H9 (cell line): ENCODE data around the gene E2F4. TPM values are rescaled to one million over a fixed set of nuclear protein-coding genes. Genes with fewer than 3 reads are reported as not detected.

ENCODE experiments used
- DNase-seq: peaks from one replicate; pipeline ENCODE4 v3.0.0-alpha.2; 2017
- H2AFZ ChIP-seq: one replicate; pipeline ENCODE4 v1.6.1; 2013; ENCODE audit warnings: mild to moderate bottlenecking, low read length, control low read depth, moderate library complexity
- H2AK5ac ChIP-seq: 2 replicates; pipeline ENCODE4 v1.6.1; 2013; ENCODE audit warnings: low read length, control low read depth, mixed read lengths; ENCODE audit not compliant: insufficient read length
- H2BK120ac ChIP-seq: one replicate; pipeline ENCODE4 v1.6.1; 2013; ENCODE audit warnings: low read depth, mild to moderate bottlenecking, low read length, control low read depth, inconsistent platforms; ENCODE audit not compliant: poor library complexity, severe bottlenecking
- H2BK12ac ChIP-seq: 2 replicates; pipeline ENCODE4 v1.6.1; 2013; ENCODE audit warnings: low read length, control low read depth, mixed read lengths, low read depth; ENCODE audit not compliant: insufficient read length
- H2BK15ac ChIP-seq: 2 replicates; pipeline ENCODE4 v1.6.1; 2013; ENCODE audit warnings: low read depth, low read length, control low read depth
- H2BK20ac ChIP-seq: one replicate; pipeline ENCODE4 v1.6.1; 2013; ENCODE audit warnings: low read depth, mild to moderate bottlenecking, low read length, control low read depth, inconsistent platforms; ENCODE audit not compliant: poor library complexity, severe bottlenecking
- H2BK5ac ChIP-seq: 2 replicates; pipeline ENCODE4 v1.6.1; 2013; ENCODE audit warnings: low read length, control low read depth, mixed read lengths; ENCODE audit not compliant: insufficient read length
- H3K14ac ChIP-seq: 2 replicates; pipeline ENCODE4 v1.6.1; 2013; ENCODE audit warnings: low read length, control low read depth; ENCODE audit not compliant: insufficient read depth
- H3K18ac ChIP-seq: 2 replicates; pipeline ENCODE4 v1.6.1; 2013; ENCODE audit warnings: low read depth, mild to moderate bottlenecking, mixed read lengths, low read length, control low read depth; ENCODE audit not compliant: insufficient read length
- H3K23ac ChIP-seq: 2 replicates; pipeline ENCODE4 v1.6.1; 2013; ENCODE audit warnings: low read length, control low read depth, mixed read lengths, low read depth; ENCODE audit not compliant: insufficient read length
- H3K23me2 ChIP-seq: 2 replicates; pipeline ENCODE4 v1.6.1; 2013; ENCODE audit warnings: low read depth, mild to moderate bottlenecking, mixed read lengths, low read length, control low read depth; ENCODE audit not compliant: insufficient read length, poor library complexity, severe bottlenecking
- H3K27ac ChIP-seq: 2 replicates; pipeline ENCODE4 v1.5.1; 2013; ENCODE audit warnings: low read length, control low read depth, mixed read lengths, low read depth; ENCODE audit not compliant: insufficient read length
- H3K27me3 ChIP-seq: 2 replicates; pipeline ENCODE4 v1.6.1; 2013; ENCODE audit warnings: low read length, control low read depth, inconsistent platforms; ENCODE audit not compliant: insufficient read depth
- H3K4ac ChIP-seq: 2 replicates; pipeline ENCODE4 v1.6.1; 2013; ENCODE audit warnings: low read depth, mild to moderate bottlenecking, control low read depth, inconsistent platforms, low read length, moderate library complexity
- H3K4me1 ChIP-seq: 2 replicates; pipeline ENCODE4 v1.6.1; 2013; ENCODE audit warnings: low read length, control low read depth, inconsistent platforms; ENCODE audit not compliant: insufficient read depth
- H3K4me2 ChIP-seq: 2 replicates; pipeline ENCODE4 v1.6.1; 2013; ENCODE audit warnings: low read length, control low read depth, mixed read lengths; ENCODE audit not compliant: insufficient read length, insufficient read depth
- H3K56ac ChIP-seq: 2 replicates; pipeline ENCODE4 v1.6.1; 2013; ENCODE audit warnings: low read depth, mild to moderate bottlenecking, mixed read lengths, low read length, control low read depth; ENCODE audit not compliant: insufficient read length
- H3K79me1 ChIP-seq: 2 replicates; pipeline ENCODE4 v1.6.1; 2013; ENCODE audit warnings: low read depth, mild to moderate bottlenecking, moderate library complexity, low read length, control low read depth, inconsistent platforms; ENCODE audit not compliant: insufficient read depth, poor library complexity, severe bottlenecking
- H3K79me2 ChIP-seq: 2 replicates; pipeline ENCODE4 v1.6.1; 2013; ENCODE audit warnings: low read length, control low read depth, inconsistent platforms; ENCODE audit not compliant: insufficient read depth
- H3K9ac ChIP-seq: 2 replicates; pipeline ENCODE4 v1.6.1; 2013; ENCODE audit warnings: low read length, control low read depth, mixed read lengths; ENCODE audit not compliant: insufficient read length; ENCODE audit errors: extremely low read depth
- H3K9me3 ChIP-seq: one replicate; pipeline ENCODE4 v1.6.1; 2013; ENCODE audit warnings: low read depth, low read length, inconsistent platforms; ENCODE audit not compliant: control insufficient read depth
- H3T11ph ChIP-seq: one replicate; pipeline ENCODE4 v1.6.1; 2013; ENCODE audit warnings: mild to moderate bottlenecking, low read length, control low read depth, inconsistent platforms
- H4K20me1 ChIP-seq: one replicate; pipeline ENCODE4 v1.6.1; 2013; ENCODE audit not compliant: control insufficient read depth, insufficient read length, insufficient read depth
- H4K5ac ChIP-seq: 2 replicates; pipeline ENCODE4 v1.6.1; 2013; ENCODE audit warnings: low read depth, mild to moderate bottlenecking, mixed read lengths, low read length, control low read depth; ENCODE audit not compliant: insufficient read length
- H4K8ac ChIP-seq: replicated peaks from 2 replicates; pipeline ENCODE4 v1.6.1; 2013; ENCODE audit warnings: low read length, control low read depth, mixed read lengths, low read depth; ENCODE audit not compliant: insufficient read length
- H4K91ac ChIP-seq: 2 replicates; pipeline ENCODE4 v1.6.1; 2013; ENCODE audit warnings: low read depth, mild to moderate bottlenecking, moderate library complexity, mixed read lengths, low read length, control low read depth; ENCODE audit not compliant: insufficient read length
- H3K27ac Mint-ChIP-seq, 3 experiments: 2 replicates in 2 of 3; 3 replicates in 1 of 3; pipeline ENCODE4 v1.8.0; 2020 to 2021; ENCODE audit warnings: mixed read lengths in 3 of 3, mild to moderate bottlenecking in 1 of 3, moderate library complexity in 1 of 3
- H3K27me3 Mint-ChIP-seq: 2 replicates; pipeline ENCODE4 v1.8.0; 2021; ENCODE audit warnings: low read depth, mild to moderate bottlenecking, moderate library complexity, mixed read lengths
- H3K36me3 Mint-ChIP-seq, 3 experiments: 2 replicates in 2 of 3; 3 replicates in 1 of 3; pipeline ENCODE4 v1.8.0; 2020 to 2021; ENCODE audit warnings: low read depth in 3 of 3, mixed read lengths in 3 of 3; ENCODE audit not compliant: insufficient read depth in 1 of 3
- H3K4me1 Mint-ChIP-seq, 2 experiments: 2 replicates each; pipeline ENCODE4 v1.8.0; 2020; ENCODE audit warnings: mixed read lengths in 2 of 2
- H3K4me3 Mint-ChIP-seq, 2 experiments: 2 replicates in 1 of 2; 3 replicates in 1 of 2; pipeline ENCODE4 v1.8.0; 2020 to 2021; ENCODE audit warnings: mild to moderate bottlenecking in 2 of 2, mixed read lengths in 2 of 2, moderate library complexity in 1 of 2
- H3K9me3 Mint-ChIP-seq, 2 experiments: 2 replicates in 1 of 2; 3 replicates in 1 of 2; pipeline ENCODE4 v1.8.0; 2020; ENCODE audit warnings: mild to moderate bottlenecking in 2 of 2, mixed read lengths in 2 of 2, moderate library complexity in 1 of 2
- CTCF ChIP-seq: fragments of 200-600 bp; sonication (generic); conservative IDR thresholded peaks from 3 replicates; pipeline ENCODE4 v1.8.0; 2021; ENCODE audit warnings: antibody characterized with exemption, mild to moderate bottlenecking
- WGBS: extraction: QIAGEN DNeasy Blood & Tissue Kit; methylation state at CpG from one replicate; pipeline ENCODE4 v1.1.7; 2013; ENCODE audit warnings: missing lambda C conversion rate, low lambda C conversion rate, mixed read lengths; ENCODE audit not compliant: insufficient read length; ENCODE audit errors: extremely low coverage; 5-methylcytosine and 5-hydroxymethylcytosine counted together
- total RNA-seq: library from RNA; stranded (reverse); gene quantifications from 2 replicates; pipeline ENCODE4 v1.2.1, GENCODE V29; 2021

The E2F4 gene
- total RNA-seq, 1 experiment from 2014 or later: 116 TPM

- H2BK120ac ChIP-seq: no peak overlapping the region
- H3K4me3 Mint-ChIP-seq: no peak overlapping the region
- peaks cover 12% of the 10 kb centered on the region for H3K27me3 Mint-ChIP-seq
- H3K27ac Mint-ChIP-seq: peak overlapping the region in 1 of 3 experiments; percentile 23; a peak in 1 of 7 replicates
- H3K56ac ChIP-seq: no peak overlapping the region
- H2AK5ac ChIP-seq: no peak overlapping the region
- no peak for DNase-seq
- H3K18ac ChIP-seq: no peak overlapping the region
- no peak overlapping the region for H2AFZ ChIP-seq
- H4K8ac ChIP-seq: no peak overlapping the region
- H3K27me3 ChIP-seq: no peaks in the 10 kb centered on the region; the same call in 1 of the 2 replicates
- H2BK5ac ChIP-seq: no peak overlapping the region
- H3K23me2 ChIP-seq: no peaks in the 10 kb centered on the region
- H3K9ac ChIP-seq: no peak overlapping the region
- H2BK15ac ChIP-seq: no peak overlapping the region; the same call in 1 of the 2 replicates
- no peak overlapping the region for H3K4ac ChIP-seq
- H3K4me2 ChIP-seq: no peak overlapping the region
- H3K4me1 ChIP-seq: no peaks in the 10 kb centered on the region
- no peak overlapping the region for H2BK12ac ChIP-seq
- H3T11ph ChIP-seq: no peak overlapping the region
- H3K4me1 Mint-ChIP-seq: peaks cover 10 to 12% of the 10 kb centered on the region in 2 experiments; a peak in 3 of 4 replicates
- H4K5ac ChIP-seq: no peak overlapping the region
- H3K79me2 ChIP-seq: no peaks in the 10 kb centered on the region
- H3K9me3 Mint-ChIP-seq: no peaks in the 10 kb centered on the region
- peaks cover 0 to 12% (median 0%) of the 10 kb centered on the region in 3 experiments; a peak in 2 of 7 replicates for H3K36me3 Mint-ChIP-seq
- no peak overlapping the region for H3K23ac ChIP-seq
- no peaks in the 10 kb centered on the region for H4K20me1 ChIP-seq
- no peaks in the 10 kb centered on the region for H3K9me3 ChIP-seq
- no CpG with 5 or more reads among the region's 3 CpGs for WGBS
- no peak overlapping the region for H2BK20ac ChIP-seq
- H3K27ac ChIP-seq: no peak overlapping the region
- H3K79me1 ChIP-seq: no peaks in the 10 kb centered on the region
- no peak overlapping the region for H3K14ac ChIP-seq
- TF ChIP-seq CTCF: no peak
- no peak overlapping the region for H4K91ac ChIP-seq
These were observed 14.9 kb downstream of the E2F4 start for GRCh38 chr16:67206838-67207248.
